WERI-Rb-1 (cell line): ENCODE results near the gene TASP1.

Experiments used
- DNase-seq: peaks from one replicate; pipeline ENCODE4 v3.0.0-alpha.2; 2020
- H3K27ac ChIP-seq: fragments of 250-450 bp; sonication (Bioruptor Pico); 2 replicates; pipeline ENCODE4 v1.5.1; 2020; ENCODE audit warnings: mild to moderate bottlenecking, moderate library complexity
- H3K27me3 ChIP-seq: fragments of 250-450 bp; sonication (Bioruptor Pico); 2 replicates; pipeline ENCODE4 v1.5.1; 2021; ENCODE audit warnings: mild to moderate bottlenecking, low read depth, moderate library complexity; ENCODE audit not compliant: insufficient read depth, severe bottlenecking
- H3K36me3 ChIP-seq: fragments of 250-450 bp; sonication (Bioruptor Pico); 2 replicates; pipeline ENCODE4 v1.5.1; 2020; ENCODE audit warnings: mild to moderate bottlenecking, moderate library complexity
- H3K4me3 ChIP-seq: 2 replicates; pipeline ENCODE4 v1.5.1; 2011; ENCODE audit warnings: low read depth, mild to moderate bottlenecking, control low read depth, low read length
- H3K9me3 ChIP-seq: fragments of 250-450 bp; sonication (Bioruptor Pico); 2 replicates; pipeline ENCODE4 v1.5.1; 2021; ENCODE audit warnings: mild to moderate bottlenecking, moderate library complexity; ENCODE audit not compliant: severe bottlenecking
- CTCF ChIP-seq: IDR thresholded peaks from 2 replicates; pipeline ENCODE4 v1.5.1; 2011; ENCODE audit warnings: low read depth, mild to moderate bottlenecking, control low read depth, inconsistent platforms, low read length

The TASP1 gene

GRCh38 chr20:13397300-13397724, 241.4 kb downstream of the TASP1 start:
- H3K36me3 ChIP-seq: no peaks in the 10 kb centered on the region
- no peak overlapping the region for H3K27ac ChIP-seq
- H3K9me3 ChIP-seq: no peaks in the 10 kb centered on the region
- no peaks in the 10 kb centered on the region for H3K27me3 ChIP-seq
- no peak overlapping the region for H3K4me3 ChIP-seq
- no peak for TF ChIP-seq CTCF
- no peak for DNase-seq

- H3K36me3 ChIP-seq: no peaks in the 10 kb centered on the region
- no peak for DNase-seq
- H3K9me3 ChIP-seq: no peaks in the 10 kb centered on the region
- H3K27me3 ChIP-seq: no peaks in the 10 kb centered on the region
- no peak overlapping the region for H3K27ac ChIP-seq
- H3K4me3 ChIP-seq: no peak overlapping the region
- TF ChIP-seq CTCF: no peak
Observed at GRCh38 chr20:13396826-13397225, 241.9 kb downstream of the TASP1 start.

- DNase-seq: no peak
- no peak overlapping the region for H3K27ac ChIP-seq
- H3K4me3 ChIP-seq: no peak overlapping the region
- no peaks in the 10 kb centered on the region for H3K36me3 ChIP-seq
- no peak for TF ChIP-seq CTCF
- no peaks in the 10 kb centered on the region for H3K27me3 ChIP-seq
- no peaks in the 10 kb centered on the region for H3K9me3 ChIP-seq
Observed at GRCh38 chr20:13396022-13396421, 242.7 kb downstream of the TASP1 start.

GRCh38 chr20:13395232-13395631, 243.5 kb downstream of the TASP1 start:
- DNase-seq: no peak
- Histone ChIP-seq H3K27me3 (no peaks in the 10 kb centered on the region), H3K27ac (no peak overlapping the region), H3K36me3 (no peaks in the 10 kb centered on the region), H3K9me3 (no peaks in the 10 kb centered on the region), H3K4me3 (no peak overlapping the region)
- no peak for TF ChIP-seq CTCF

GRCh38 chr20:13392391-13392790, 246.3 kb downstream of the TASP1 start:
- no peak for TF ChIP-seq CTCF
- Histone ChIP-seq H3K4me3 (no peak overlapping the region), H3K27me3 (no peaks in the 10 kb centered on the region), H3K9me3 (no peaks in the 10 kb centered on the region), H3K36me3 (peaks cover 1% of the 10 kb centered on the region), H3K27ac (no peak overlapping the region)
- no peak for DNase-seq

GRCh38 chr20:13389115-13389514, 249.6 kb downstream of the TASP1 start:
- Histone ChIP-seq H3K9me3 (no peaks in the 10 kb centered on the region), H3K27me3 (no peaks in the 10 kb centered on the region), H3K4me3 (no peak overlapping the region), H3K27ac (no peak overlapping the region), H3K36me3 (peaks cover 3% of the 10 kb centered on the region)
- DNase-seq: no peak
- no peak for TF ChIP-seq CTCF
